ENCODE data around the gene ADAM12.

GRCh38 chr10:126006906-126007305, 381.4 kb downstream of the ADAM12 start:
- TF ChIP-seq POLR2AphosphoS5 (IDR thresholded peaks at IDR 0.05) = no peak
- TF ChIP-seq, protein P1, sequence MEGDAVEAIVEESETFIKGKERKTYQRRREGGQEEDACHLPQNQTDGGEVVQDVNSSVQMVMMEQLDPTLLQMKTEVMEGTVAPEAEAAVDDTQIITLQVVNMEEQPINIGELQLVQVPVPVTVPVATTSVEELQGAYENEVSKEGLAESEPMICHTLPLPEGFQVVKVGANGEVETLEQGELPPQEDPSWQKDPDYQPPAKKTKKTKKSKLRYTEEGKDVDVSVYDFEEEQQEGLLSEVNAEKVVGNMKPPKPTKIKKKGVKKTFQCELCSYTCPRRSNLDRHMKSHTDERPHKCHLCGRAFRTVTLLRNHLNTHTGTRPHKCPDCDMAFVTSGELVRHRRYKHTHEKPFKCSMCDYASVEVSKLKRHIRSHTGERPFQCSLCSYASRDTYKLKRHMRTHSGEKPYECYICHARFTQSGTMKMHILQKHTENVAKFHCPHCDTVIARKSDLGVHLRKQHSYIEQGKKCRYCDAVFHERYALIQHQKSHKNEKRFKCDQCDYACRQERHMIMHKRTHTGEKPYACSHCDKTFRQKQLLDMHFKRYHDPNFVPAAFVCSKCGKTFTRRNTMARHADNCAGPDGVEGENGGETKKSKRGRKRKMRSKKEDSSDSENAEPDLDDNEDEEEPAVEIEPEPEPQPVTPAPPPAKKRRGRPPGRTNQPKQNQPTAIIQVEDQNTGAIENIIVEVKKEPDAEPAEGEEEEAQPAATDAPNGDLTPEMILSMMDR (IDR thresholded peaks at IDR 0.05) = no peak
